Nephron (organoid): ENCODE data around the gene ADIPOQ.
"Not testable (repeated sequence)": the region's sequence is repeated elsewhere in the genome, so short reads cannot be mapped to it uniquely, and the experiment has no call there.

ENCODE experiments used
- H3K27ac Mint-ChIP-seq, 3 experiments: 2 replicates each; pipeline ENCODE4 v1.8.0; 2020; ENCODE audit warnings: mixed read lengths in 3 of 3, mild to moderate bottlenecking in 2 of 3, moderate library complexity in 1 of 3
- H3K27me3 Mint-ChIP-seq: 2 replicates; pipeline ENCODE4 v1.8.0; 2021; ENCODE audit warnings: low read depth, mild to moderate bottlenecking, moderate library complexity, mixed read lengths
- H3K36me3 Mint-ChIP-seq: 2 replicates; pipeline ENCODE4 v1.8.0; 2020; ENCODE audit warnings: low read depth, mixed read lengths
- H3K4me1 Mint-ChIP-seq: 2 replicates; pipeline ENCODE4 v1.8.0; 2020; ENCODE audit warnings: mixed read lengths
- H3K4me3 Mint-ChIP-seq, 3 experiments: 2 replicates each; pipeline ENCODE4 v1.8.0; 2020; ENCODE audit warnings: mild to moderate bottlenecking in 3 of 3, mixed read lengths in 3 of 3, moderate library complexity in 2 of 3
- H3K9me3 Mint-ChIP-seq: 2 replicates; pipeline ENCODE4 v1.8.0; 2020; ENCODE audit warnings: mixed read lengths
- CTCF ChIP-seq, 3 experiments: fragments of 200-600 bp; sonication (generic); IDR thresholded peaks; one replicate each; pipeline ENCODE4 v1.5.0; 2021; ENCODE audit warnings: antibody characterized with exemption in 3 of 3; ENCODE audit not compliant: unreplicated experiment in 3 of 3

The ADIPOQ gene

GRCh38 chr3:186886202-186886981 is 43.9 kb downstream of the ADIPOQ start:
- no peak overlapping the region for H3K4me3 Mint-ChIP-seq
- H3K27me3 Mint-ChIP-seq: peaks cover 10% of the 10 kb centered on the region
- no peak overlapping the region for H3K27ac Mint-ChIP-seq
- no peaks in the 10 kb centered on the region for H3K9me3 Mint-ChIP-seq
- H3K36me3 Mint-ChIP-seq: no peaks in the 10 kb centered on the region
- peaks cover 7% of the 10 kb centered on the region for H3K4me1 Mint-ChIP-seq
- TF ChIP-seq CTCF (IDR thresholded peaks at IDR 0.05; ENCODE audit: unreplicated experiment in 3 of 3): no peak

GRCh38 chr3:186887507-186887938 is 45.0 kb downstream of the ADIPOQ start:
- H3K4me3 Mint-ChIP-seq, H3K36me3 Mint-ChIP-seq, H3K4me1 Mint-ChIP-seq, H3K27ac Mint-ChIP-seq, H3K9me3 Mint-ChIP-seq, H3K27me3 Mint-ChIP-seq: not testable (repeated sequence)

- Mint-ChIP-seq H3K4me3 (no peak overlapping the region), H3K27me3 (peaks cover 8% of the 10 kb centered on the region), H3K4me1 (peaks cover 7% of the 10 kb centered on the region), H3K36me3 (no peaks in the 10 kb centered on the region), H3K27ac (peak overlapping the region in 1 of 3 experiments; percentile 46), H3K9me3 (no peaks in the 10 kb centered on the region)
- TF ChIP-seq CTCF (IDR thresholded peaks at IDR 0.05; ENCODE audit: unreplicated experiment in 3 of 3): no peak
Measured at GRCh38 chr3:186888569-186888968, 46.1 kb downstream of the ADIPOQ start.

GRCh38 chr3:186889698-186890097 is 47.2 kb downstream of the ADIPOQ start:
- not testable (repeated sequence) for H3K27ac Mint-ChIP-seq, H3K4me3 Mint-ChIP-seq, H3K4me1 Mint-ChIP-seq, H3K9me3 Mint-ChIP-seq, H3K36me3 Mint-ChIP-seq, H3K27me3 Mint-ChIP-seq

- no peaks in the 10 kb centered on the region for H3K36me3 Mint-ChIP-seq
- no peak overlapping the region for H3K4me3 Mint-ChIP-seq
- TF ChIP-seq CTCF (IDR thresholded peaks at IDR 0.05; ENCODE audit: unreplicated experiment in 3 of 3): no peak
- H3K9me3 Mint-ChIP-seq: no peaks in the 10 kb centered on the region
- H3K27me3 Mint-ChIP-seq: peaks cover 10% of the 10 kb centered on the region
- no peak overlapping the region for H3K27ac Mint-ChIP-seq
- peaks cover 7% of the 10 kb centered on the region for H3K4me1 Mint-ChIP-seq
Measured at GRCh38 chr3:186890911-186891310, 48.4 kb downstream of the ADIPOQ start.

- Mint-ChIP-seq H3K27ac (peak overlapping the region in 2 of 3 experiments; percentile 70 to 74), H3K4me1 (peaks cover 23% of the 10 kb centered on the region)
- not testable (repeated sequence) for H3K36me3 Mint-ChIP-seq, H3K9me3 Mint-ChIP-seq, H3K4me3 Mint-ChIP-seq, H3K27me3 Mint-ChIP-seq
Measured at GRCh38 chr3:186893071-186893470, 50.6 kb downstream of the ADIPOQ start.

- H3K4me1 Mint-ChIP-seq: peaks cover 16% of the 10 kb centered on the region
- TF ChIP-seq CTCF (IDR thresholded peaks at IDR 0.05; ENCODE audit: unreplicated experiment in 3 of 3): no peak
- H3K36me3 Mint-ChIP-seq: no peaks in the 10 kb centered on the region
- peaks cover 6% of the 10 kb centered on the region for H3K27me3 Mint-ChIP-seq
- H3K27ac Mint-ChIP-seq: peak overlapping the region in 1 of 3 experiments; percentile 69
- no peaks in the 10 kb centered on the region for H3K9me3 Mint-ChIP-seq
- H3K4me3 Mint-ChIP-seq: no peak overlapping the region
Measured at GRCh38 chr3:186895406-186895805, 52.9 kb downstream of the ADIPOQ start.
